ENCODE measurements around the gene FIBP.
A peak's percentile ranks its signal among the peaks of the same experiment; 100 is the strongest.
"Not testable (repeated sequence)": the region's sequence is repeated elsewhere in the genome, so short reads cannot be mapped to it uniquely, and the experiment has no call there.

The FIBP gene

GRCh38 chr11:65912845-65913244 lies 24.6 kb upstream of the FIBP start:
- no peak for DNase-seq

GRCh38 chr11:65911682-65912568 lies 23.7 kb upstream of the FIBP start:
- no peak for DNase-seq

- no peak for DNase-seq
Measured at GRCh38 chr11:65907878-65908277, 19.6 kb upstream of the FIBP start.

- DNase-seq: no peak
Measured at GRCh38 chr11:65906602-65907001, 18.3 kb upstream of the FIBP start.

- no peak for DNase-seq
Measured at GRCh38 chr11:65903715-65904114, 15.4 kb upstream of the FIBP start.

GRCh38 chr11:65903068-65903481 lies 14.8 kb upstream of the FIBP start:
- no peak for DNase-seq

- no peak for DNase-seq
Measured at GRCh38 chr11:65900899-65901180, 12.6 kb upstream of the FIBP start.

GRCh38 chr11:65900125-65900898 lies 12.0 kb upstream of the FIBP start, which contains the start of gene FOSL1:
FOSL1 (minus strand) TSS chr11:65900388; CDS start chr11:65900339, 49 bp downstream.
- peak; percentile 86 for DNase-seq

GRCh38 chr11:65899356-65900124 lies 11.3 kb upstream of the FIBP start:
- peak; percentile 59 for DNase-seq

GRCh38 chr11:65898656-65899355 lies 10.5 kb upstream of the FIBP start:
- no peak for DNase-seq

GRCh38 chr11:65897020-65897471 lies 8.8 kb upstream of the FIBP start:
- DNase-seq: no peak

GRCh38 chr11:65896034-65896999 lies 8.0 kb upstream of the FIBP start:
- DNase-seq: no peak

- DNase-seq: no peak
Measured at GRCh38 chr11:65895482-65895981, 7.3 kb upstream of the FIBP start.

GRCh38 chr11:65894034-65894591 lies 5.8 kb upstream of the FIBP start:
- DNase-seq: peak; percentile 43

GRCh38 chr11:65892661-65893317 lies 4.5 kb upstream of the FIBP start:
- DNase-seq: no peak

- DNase-seq: not testable (repeated sequence)
Measured at GRCh38 chr11:65892137-65892540, 3.9 kb upstream of the FIBP start.

GRCh38 chr11:65891219-65892136 lies 3.2 kb upstream of the FIBP start:
- no peak for DNase-seq

- DNase-seq: peak; percentile 99
Measured at GRCh38 chr11:65890324-65891218, 2.3 kb upstream of the FIBP start, which contains the start of gene CCDC85B. CCDC85B (plus strand) TSS chr11:65890673; CDS start chr11:65890784, 111 bp downstream.

Measured in activated gamma-delta T cell treated with Interleukin-2 at 50 U/mL for 16 hours (primary cell).